ENCODE measurements around the gene C1orf198.
A peak's percentile ranks its signal among the peaks of the same experiment; 100 is the strongest.

Gene C1orf198

DNA sequence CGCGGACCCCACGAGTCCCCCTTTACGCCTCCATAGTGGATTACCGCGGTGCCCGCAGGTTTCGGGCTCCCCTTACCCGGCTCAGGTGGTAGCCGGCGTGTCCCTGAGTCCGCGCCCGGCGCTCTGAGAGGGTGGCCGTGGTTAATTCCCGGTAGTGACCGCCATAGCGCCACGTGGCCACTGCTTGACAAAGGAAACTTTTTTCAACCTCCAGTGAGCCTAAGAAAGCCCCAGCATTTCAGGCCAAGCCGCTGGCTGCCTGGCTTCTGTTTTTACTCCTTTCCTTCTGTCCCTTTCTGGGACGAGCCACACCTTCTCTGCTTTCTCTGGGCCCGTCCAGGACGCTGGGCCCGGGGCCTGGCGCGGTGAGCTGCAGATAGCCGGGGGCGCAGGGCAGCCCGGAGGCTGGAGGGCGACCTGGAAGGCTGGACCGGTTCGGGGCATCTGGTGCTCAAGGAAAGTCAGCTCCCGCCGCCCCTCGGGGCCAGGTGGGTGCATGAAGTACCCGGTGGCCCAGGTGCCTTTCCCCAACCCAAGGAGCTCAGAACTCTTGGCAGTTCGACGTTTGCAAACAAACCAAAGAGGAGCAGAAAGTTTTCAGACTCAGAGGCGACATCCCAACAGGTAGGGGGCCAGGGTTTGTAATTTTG, 540 bp upstream of the C1orf198 start:
- no peak for TF ChIP-seq CTCF (IDR thresholded peaks at IDR 0.05; ENCODE audit: borderline replicate concordance, insufficient read depth, low read depth, low read length)

DNA sequence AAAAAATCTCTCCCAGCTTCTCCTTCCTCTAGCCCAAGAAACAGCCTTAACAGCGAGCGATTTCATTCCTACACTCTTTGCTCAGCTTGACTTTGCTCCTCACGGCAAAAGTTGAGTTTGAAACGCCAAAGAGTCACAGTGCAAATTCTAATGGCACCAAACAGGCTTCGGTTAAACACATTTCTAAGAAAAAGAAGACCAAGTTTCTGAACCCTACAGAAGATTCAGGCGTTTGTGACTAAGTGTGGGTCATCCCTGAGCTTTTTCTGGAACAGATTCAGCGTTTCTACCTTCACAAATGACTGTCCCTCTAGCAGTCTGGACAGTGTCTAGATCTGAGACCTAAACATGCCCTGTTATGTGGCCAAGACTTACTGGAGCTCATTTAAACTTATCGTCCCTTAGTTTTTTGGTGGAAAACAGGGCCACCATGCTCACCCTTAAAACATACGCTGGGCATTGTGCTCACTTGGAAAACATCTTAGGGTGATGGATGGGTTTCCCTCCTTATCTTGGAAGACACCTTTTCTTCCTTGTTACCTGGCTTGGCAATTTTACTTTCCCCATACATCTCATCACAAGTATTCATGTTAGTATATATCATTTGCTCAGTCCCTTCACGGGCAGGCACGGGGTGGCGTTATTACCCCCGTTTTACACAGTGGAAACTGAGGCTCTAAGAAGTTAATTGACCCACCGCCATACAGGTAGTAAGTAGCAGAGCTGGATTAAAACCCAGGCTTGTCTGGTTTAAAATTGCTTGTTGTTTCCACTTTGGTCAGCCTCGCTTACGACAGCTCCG, 1.0 kb downstream of the C1orf198 start:
- TF ChIP-seq CTCF (IDR thresholded peaks at IDR 0.05; ENCODE audit: borderline replicate concordance, insufficient read depth, low read depth, low read length): no peak
- H3K4me3 ChIP-seq (ENCODE audit: low read depth, low read length): no peak overlapping the region

More for the DNA sequence above, 540 bp upstream of the C1orf198 start:
- peak overlapping the region; percentile 67 for H3K4me3 ChIP-seq (ENCODE audit: low read depth, low read length)

DNA sequence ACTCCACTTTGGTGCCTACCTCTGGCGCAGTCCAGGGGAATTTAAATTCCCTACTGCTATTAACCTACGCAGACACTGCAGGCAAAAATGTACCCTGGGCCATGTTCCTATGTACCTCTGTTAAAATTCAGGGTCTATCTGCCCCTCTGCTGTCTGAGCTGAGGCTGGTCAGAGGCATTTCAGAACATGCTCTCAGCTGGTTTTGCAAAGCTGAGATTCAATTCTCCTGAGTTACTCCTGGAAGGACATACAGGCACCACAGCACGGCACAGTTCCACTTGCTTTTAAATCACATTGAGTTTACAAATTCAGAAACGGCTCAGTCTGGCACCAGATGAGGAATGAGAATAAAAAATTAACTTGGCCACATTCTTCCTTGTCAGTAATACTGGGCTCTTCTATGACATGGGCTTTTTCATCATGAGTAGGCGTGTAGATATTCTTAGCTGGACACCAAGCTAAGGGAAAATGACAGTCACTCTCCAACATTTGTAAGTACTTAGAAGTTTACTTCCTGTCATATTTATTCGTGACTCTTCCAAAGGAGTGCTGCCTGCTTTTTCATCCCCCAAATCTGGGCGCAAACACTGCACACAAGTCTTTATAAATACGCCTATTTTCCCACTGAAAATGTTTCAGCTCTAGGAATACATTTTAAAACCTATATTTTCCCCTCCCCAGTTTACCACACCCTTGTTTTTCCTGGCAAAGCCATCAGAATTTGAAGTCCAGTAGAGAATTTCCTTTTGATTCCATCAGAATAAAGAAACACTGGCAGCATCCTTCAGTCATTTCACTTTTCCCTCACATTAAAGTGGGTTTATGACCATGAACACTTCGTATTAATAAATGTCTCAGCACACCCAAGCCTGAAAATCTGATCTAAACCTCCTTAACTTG, 1.9 kb downstream of the C1orf198 start:
- H3K4me3 ChIP-seq (ENCODE audit: low read depth, low read length): no peak overlapping the region
- no peak for TF ChIP-seq CTCF (IDR thresholded peaks at IDR 0.05; ENCODE audit: borderline replicate concordance, insufficient read depth, low read depth, low read length)

GRCh38 chr1:230865062-230865817, 3.1 kb downstream of the C1orf198 start:
- TF ChIP-seq CTCF (IDR thresholded peaks at IDR 0.05; ENCODE audit: borderline replicate concordance, insufficient read depth, low read depth, low read length): no peak
- H3K4me3 ChIP-seq (ENCODE audit: low read depth, low read length): no peak overlapping the region

- no peak overlapping the region for H3K4me3 ChIP-seq (ENCODE audit: low read depth, low read length)
These were observed 3.9 kb downstream of the C1orf198 start for GRCh38 chr1:230864441-230864840.

More at GRCh38 chr1:230864441-230864840, 3.9 kb downstream of the C1orf198 start:
- no peak for TF ChIP-seq CTCF (IDR thresholded peaks at IDR 0.05; ENCODE audit: borderline replicate concordance, insufficient read depth, low read depth, low read length)
